ENCODE measurements around the gene SEC23B.

DNA sequence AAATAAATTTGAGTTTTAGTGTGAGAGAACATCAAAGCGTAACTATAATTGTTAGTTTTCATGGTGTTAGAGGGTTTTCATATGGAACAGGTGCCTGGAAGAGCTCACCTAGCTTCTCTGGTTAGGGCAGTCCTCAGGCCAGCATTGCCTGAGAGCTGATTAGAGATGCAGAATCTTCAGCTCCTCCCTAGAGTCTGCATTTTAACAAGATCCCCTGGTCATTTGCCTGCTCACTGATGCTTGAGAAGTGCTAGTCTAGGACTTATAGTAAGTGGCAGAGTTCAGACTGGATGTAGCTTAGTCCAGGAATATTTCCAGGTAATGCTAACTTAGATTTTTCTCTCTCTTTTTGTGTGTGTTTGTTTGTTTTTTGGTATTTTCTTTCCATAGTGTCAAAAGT lies 37.8 kb downstream of the SEC23B start:
- TF ChIP-seq ZFX (IDR thresholded peaks at IDR 0.05; ENCODE audit: borderline replicate concordance) (no peak), CTCF (IDR thresholded peaks at IDR 0.05) (no peak)

Measured in 22Rv1 (cell line).